Neural progenitor cell (in vitro differentiated cells): ENCODE results near the gene GAL3ST2. TPM values are rescaled to one million over a fixed set of nuclear protein-coding genes. Genes with fewer than 3 reads are reported as not detected.

Experiments
- DNase-seq: peaks from one replicate; pipeline ENCODE4 v3.0.0-alpha.2; 2016; ENCODE audit warnings: low spot score
- H2AFZ ChIP-seq: fragments of 200-600 bp; sonication (generic); replicated peaks from 2 replicates; pipeline ENCODE4 v1.6.1; 2016; ENCODE audit warnings: antibody characterized with exemption
- H3F3A ChIP-seq: fragments of 200-600 bp; sonication (generic); 2 replicates; pipeline ENCODE4 v1.6.1; 2016; ENCODE audit warnings: antibody characterized with exemption, low read depth
- H3K27ac ChIP-seq: fragments of 200-600 bp; sonication (generic); 2 replicates; pipeline ENCODE4 v1.5.1; 2016; ENCODE audit warnings: mild to moderate bottlenecking
- H3K27me3 ChIP-seq: fragments of 200-600 bp; sonication (generic); 2 replicates; pipeline ENCODE4 v1.6.1; 2016; ENCODE audit warnings: mild to moderate bottlenecking, moderate library complexity
- H3K36me3 ChIP-seq: fragments of 200-600 bp; sonication (generic); 2 replicates; pipeline ENCODE4 v1.5.1; 2016
- H3K4me1 ChIP-seq: fragments of 200-600 bp; sonication (generic); 2 replicates; pipeline ENCODE4 v1.6.1; 2016; ENCODE audit warnings: mixed run types
- H3K4me2 ChIP-seq: fragments of 200-600 bp; sonication (generic); 2 replicates; pipeline ENCODE4 v1.6.1; 2016
- H3K4me3 ChIP-seq: fragments of 200-600 bp; sonication (generic); 2 replicates; pipeline ENCODE4 v1.5.1; 2016
- H3K79me2 ChIP-seq: fragments of 200-600 bp; sonication (generic); 2 replicates; pipeline ENCODE4 v1.6.1; 2016; ENCODE audit warnings: low read depth
- H3K9ac ChIP-seq: fragments of 200-600 bp; sonication (generic); 2 replicates; pipeline ENCODE4 v1.6.1; 2016
- H3K9me3 ChIP-seq: fragments of 200-600 bp; sonication (generic); 2 replicates; pipeline ENCODE4 v1.5.1; 2016; ENCODE audit warnings: low read depth
- H4K20me1 ChIP-seq: fragments of 200-600 bp; sonication (generic); 2 replicates; pipeline ENCODE4 v1.6.1; 2016; ENCODE audit warnings: low read depth
- H3K27ac Mint-ChIP-seq: 3 replicates; pipeline ENCODE4 v1.8.0; 2021; ENCODE audit warnings: mixed read lengths
- H3K27me3 Mint-ChIP-seq: 2 replicates; pipeline ENCODE4 v1.8.0; 2022; ENCODE audit warnings: low read depth, mild to moderate bottlenecking, inconsistent platforms, moderate library complexity, mixed read lengths; ENCODE audit not compliant: insufficient read depth
- H3K36me3 Mint-ChIP-seq: 3 replicates; pipeline ENCODE4 v1.8.0; 2021; ENCODE audit warnings: mixed read lengths
- H3K4me1 Mint-ChIP-seq: 3 replicates; pipeline ENCODE4 v1.8.0; 2021; ENCODE audit warnings: mixed read lengths
- H3K4me3 Mint-ChIP-seq: 3 replicates; pipeline ENCODE4 v1.8.0; 2021; ENCODE audit warnings: mild to moderate bottlenecking, moderate library complexity, mixed read lengths
- H3K9me3 Mint-ChIP-seq: 3 replicates; pipeline ENCODE4 v1.8.0; 2020; ENCODE audit warnings: mixed read lengths
- CTCF ChIP-seq: fragments of 200-600 bp; sonication (generic); IDR thresholded peaks from 2 replicates; pipeline ENCODE4 v1.5.1; 2017; ENCODE audit warnings: antibody characterized with exemption, mild to moderate bottlenecking
- EZH2 ChIP-seq: fragments of 200-600 bp; sonication (generic); IDR thresholded peaks from 2 replicates; pipeline ENCODE4 v1.6.1; 2017; ENCODE audit warnings: antibody characterized with exemption, mild to moderate bottlenecking, moderate library complexity
- EZH2phosphoT487 ChIP-seq: fragments of 200-600 bp; sonication (generic); IDR thresholded peaks from 2 replicates; pipeline ENCODE4 v1.6.1; 2017; ENCODE audit warnings: antibody characterized with exemption
- total RNA-seq: library from RNA; depleted of rRNA; stranded (reverse); fragments of >200 nt; gene quantifications from 2 replicates; pipeline ENCODE4 v1.2.3, GENCODE V29; 2015; ENCODE audit warnings: low replicate concordance

GAL3ST2 gene
- total RNA-seq = 0.09 TPM in 1 of 2 replicates, not detected in the other

- H3K9me3 ChIP-seq = peaks cover 8% of the 10 kb centered on the region
- TF ChIP-seq EZH2 (no peak), CTCF (no peak), EZH2phosphoT487 (no peak)
- peaks cover 11% of the 10 kb centered on the region for H3K27me3 Mint-ChIP-seq
These were observed at the start of gene GAL3ST2 for GRCh38 chr2:241776336-241777169. TSS of gene GAL3ST2 (plus strand) at chr2:241776822. CDS start at chr2:241776956, 134 bp downstream.

GRCh38 chr2:241728000-241728399 is 48.6 kb upstream of the GAL3ST2 start:
- H3K79me2 ChIP-seq = no peaks in the 10 kb centered on the region
- no peak overlapping the region for H3K4me3 ChIP-seq
- no peaks in the 10 kb centered on the region for H3K4me1 ChIP-seq
- H3K36me3 ChIP-seq = peaks cover 2% of the 10 kb centered on the region
- no peaks in the 10 kb centered on the region for H4K20me1 ChIP-seq
- H2AFZ ChIP-seq = no peak overlapping the region
- Mint-ChIP-seq H3K9me3 (peaks cover 7% of the 10 kb centered on the region), H3K4me3 (no peak overlapping the region), H3K27me3 (no peaks in the 10 kb centered on the region), H3K27ac (no peak overlapping the region), H3K4me1 (peaks cover 3% of the 10 kb centered on the region), H3K36me3 (peaks cover 22% of the 10 kb centered on the region)
- no peaks in the 10 kb centered on the region for H3K9me3 ChIP-seq
- H3K27ac ChIP-seq = no peak overlapping the region
- no peaks in the 10 kb centered on the region for H3K27me3 ChIP-seq
- TF ChIP-seq EZH2 (no peak), EZH2phosphoT487 (no peak), CTCF (no peak)
- no peak for DNase-seq
- no peak overlapping the region for H3K9ac ChIP-seq
- no peaks in the 10 kb centered on the region for H3F3A ChIP-seq
- H3K4me2 ChIP-seq = no peak overlapping the region

More at GRCh38 chr2:241776336-241777169, at the start of gene GAL3ST2:
- no peaks in the 10 kb centered on the region for H3K79me2 ChIP-seq
- H3K27ac ChIP-seq = no peak within 1 kb of the TSS
- no peak within 1 kb of the TSS for H3K4me3 ChIP-seq
- DNase-seq = no peak
- no peak within 1 kb of the TSS for H2AFZ ChIP-seq
- peaks cover 11% of the 10 kb centered on the region for H3F3A ChIP-seq
- H3K9ac ChIP-seq = no peak within 1 kb of the TSS
- Mint-ChIP-seq H3K36me3 (no peaks in the 10 kb centered on the region), H3K9me3 (peaks cover 9% of the 10 kb centered on the region), H3K4me3 (no peak within 1 kb of the TSS), H3K27ac (no peak within 1 kb of the TSS), H3K4me1 (peaks cover 19% of the 10 kb centered on the region)
- peaks cover 25% of the 10 kb centered on the region for H3K4me1 ChIP-seq
- no peaks in the 10 kb centered on the region for H4K20me1 ChIP-seq
- H3K4me2 ChIP-seq = no peak within 1 kb of the TSS
- no peaks in the 10 kb centered on the region for H3K36me3 ChIP-seq
- no peaks in the 10 kb centered on the region for H3K27me3 ChIP-seq

DNA sequence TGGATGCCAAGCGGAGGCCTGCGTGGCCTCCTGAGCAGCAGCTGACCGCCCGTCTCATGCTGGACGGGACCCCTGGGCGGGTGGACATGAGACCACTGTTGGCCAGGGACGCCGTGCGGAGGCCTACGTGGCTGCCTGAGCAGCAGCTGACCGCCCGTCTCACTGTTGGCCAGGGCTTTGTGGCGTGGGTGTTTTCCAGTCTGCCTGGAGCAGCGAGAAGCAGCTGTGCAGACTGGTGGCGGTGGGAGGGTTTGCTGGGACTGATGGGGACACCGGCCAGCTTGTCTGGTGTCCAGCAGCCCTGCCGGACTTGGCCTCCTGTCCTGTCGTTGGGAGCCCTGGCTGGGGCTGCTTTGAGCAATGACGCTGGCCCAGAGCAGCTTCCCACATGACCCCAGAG is 48.0 kb upstream of the GAL3ST2 start:
- Histone ChIP-seq H3K79me2 (no peaks in the 10 kb centered on the region), H3K27me3 (no peaks in the 10 kb centered on the region), H3K36me3 (no peaks in the 10 kb centered on the region), H4K20me1 (no peaks in the 10 kb centered on the region), H3K4me3 (no peak overlapping the region), H3K9me3 (no peaks in the 10 kb centered on the region), H3K27ac (no peak overlapping the region), H3K4me2 (no peak overlapping the region), H3F3A (no peaks in the 10 kb centered on the region), H3K9ac (no peak overlapping the region), H3K4me1 (no peaks in the 10 kb centered on the region), H2AFZ (no peak overlapping the region)
- Mint-ChIP-seq H3K4me3 (no peak overlapping the region), H3K36me3 (peaks cover 15% of the 10 kb centered on the region), H3K4me1 (peaks cover 3% of the 10 kb centered on the region), H3K9me3 (peaks cover 3% of the 10 kb centered on the region), H3K27ac (no peak overlapping the region), H3K27me3 (no peaks in the 10 kb centered on the region)
- TF ChIP-seq CTCF (no peak), EZH2phosphoT487 (no peak), EZH2 (no peak)
- DNase-seq = no peak
